ENCODE measurements around the gene ARG2.
A peak's percentile ranks its signal among the peaks of the same experiment; 100 is the strongest.

ARG2 gene

DNA sequence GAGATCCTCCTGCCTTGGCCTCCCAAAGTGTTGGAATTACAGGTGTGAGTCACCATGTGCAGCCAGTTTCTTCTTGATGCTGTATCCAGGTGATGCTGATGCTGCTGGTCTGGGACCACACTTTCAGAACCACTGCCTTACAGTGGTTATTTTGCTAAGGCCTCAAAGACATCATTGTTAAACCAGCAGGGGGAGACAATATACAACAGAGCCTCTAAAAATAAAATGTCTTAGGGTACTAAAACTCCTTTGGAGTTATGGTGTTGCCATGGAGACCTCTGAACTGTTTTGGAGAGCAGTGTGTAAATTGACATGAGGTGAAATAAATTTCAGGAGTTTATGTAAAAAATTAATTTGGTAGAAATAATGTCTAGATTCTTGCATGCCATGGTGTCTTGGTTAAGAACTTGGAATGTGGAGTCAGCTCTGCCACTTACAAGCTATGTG lies 1.1 kb upstream of the ARG2 start:
- TF ChIP-seq, protein P1, sequence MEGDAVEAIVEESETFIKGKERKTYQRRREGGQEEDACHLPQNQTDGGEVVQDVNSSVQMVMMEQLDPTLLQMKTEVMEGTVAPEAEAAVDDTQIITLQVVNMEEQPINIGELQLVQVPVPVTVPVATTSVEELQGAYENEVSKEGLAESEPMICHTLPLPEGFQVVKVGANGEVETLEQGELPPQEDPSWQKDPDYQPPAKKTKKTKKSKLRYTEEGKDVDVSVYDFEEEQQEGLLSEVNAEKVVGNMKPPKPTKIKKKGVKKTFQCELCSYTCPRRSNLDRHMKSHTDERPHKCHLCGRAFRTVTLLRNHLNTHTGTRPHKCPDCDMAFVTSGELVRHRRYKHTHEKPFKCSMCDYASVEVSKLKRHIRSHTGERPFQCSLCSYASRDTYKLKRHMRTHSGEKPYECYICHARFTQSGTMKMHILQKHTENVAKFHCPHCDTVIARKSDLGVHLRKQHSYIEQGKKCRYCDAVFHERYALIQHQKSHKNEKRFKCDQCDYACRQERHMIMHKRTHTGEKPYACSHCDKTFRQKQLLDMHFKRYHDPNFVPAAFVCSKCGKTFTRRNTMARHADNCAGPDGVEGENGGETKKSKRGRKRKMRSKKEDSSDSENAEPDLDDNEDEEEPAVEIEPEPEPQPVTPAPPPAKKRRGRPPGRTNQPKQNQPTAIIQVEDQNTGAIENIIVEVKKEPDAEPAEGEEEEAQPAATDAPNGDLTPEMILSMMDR (IDR thresholded peaks at IDR 0.05), result peak; percentile 73

DNA sequence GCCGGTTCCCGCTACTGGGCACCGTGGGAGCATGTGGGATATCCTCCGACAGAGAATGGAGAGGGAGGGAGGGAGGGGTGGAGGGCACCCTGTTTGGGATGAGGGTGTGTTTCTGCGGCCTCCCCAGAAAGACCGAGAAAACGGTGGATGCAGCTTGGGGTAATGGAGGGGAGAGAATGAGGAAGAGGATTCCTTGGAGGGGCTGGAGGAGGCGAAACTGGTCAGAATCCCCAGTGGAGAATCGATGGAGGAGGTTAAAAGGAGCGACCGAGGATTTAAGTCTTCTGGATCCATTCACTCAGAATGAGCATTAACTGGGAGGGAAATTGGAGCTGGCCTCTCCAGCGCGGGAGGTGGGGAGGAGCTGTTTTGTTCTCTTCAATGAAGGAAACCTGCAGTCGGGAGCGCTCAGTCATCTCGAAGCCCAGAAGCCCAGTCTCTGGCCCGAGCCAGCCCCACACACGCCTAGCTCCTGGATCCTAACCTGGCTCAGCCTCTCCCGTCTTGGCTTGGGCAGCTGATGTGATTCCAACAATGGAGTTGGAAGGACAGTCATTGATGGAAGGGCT lies 581 bp downstream of the ARG2 start:
- TF ChIP-seq, protein P1 (IDR thresholded peaks at IDR 0.05), result no peak

DNA sequence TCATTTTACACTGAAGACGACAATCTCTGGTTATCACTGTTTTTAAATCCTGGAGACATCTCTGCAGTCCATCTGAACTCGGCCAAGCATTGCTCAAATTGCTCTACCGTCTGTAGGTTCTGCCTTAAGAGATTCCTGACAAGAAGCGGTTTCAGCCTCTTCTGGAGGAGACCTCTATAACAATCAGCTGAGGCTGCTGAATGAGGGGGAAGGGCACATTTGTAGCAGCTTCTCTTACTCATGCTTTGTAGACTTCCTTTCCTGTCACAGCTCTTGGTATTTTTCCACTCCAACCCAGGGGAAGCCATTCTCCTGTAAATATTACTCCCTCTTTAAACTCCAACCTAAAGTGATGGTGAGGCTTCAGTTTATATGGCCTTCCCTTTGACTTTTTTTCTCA lies 3.0 kb downstream of the ARG2 start:
- TF ChIP-seq, protein P1 (IDR thresholded peaks at IDR 0.05), result no peak

DNA sequence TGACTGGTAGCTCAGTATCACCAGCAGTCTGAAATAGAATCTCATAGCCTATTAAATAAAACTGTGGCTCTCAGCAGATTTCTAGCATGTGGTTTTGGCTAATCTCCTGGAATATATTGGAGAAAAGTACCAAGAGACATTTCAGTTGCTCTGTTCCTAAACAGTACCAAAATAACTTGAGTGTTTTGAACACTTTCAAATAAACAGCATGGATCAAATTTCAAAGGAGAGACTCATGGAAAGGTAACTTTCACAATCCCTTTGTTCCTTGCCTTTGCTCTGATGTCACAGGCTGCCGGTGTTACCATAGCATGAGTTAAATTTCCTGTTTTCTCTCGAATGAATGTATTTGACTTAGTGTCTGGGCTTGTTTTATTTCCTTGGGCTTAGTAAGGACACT lies 3.4 kb downstream of the ARG2 start:
- TF ChIP-seq, protein P1 (IDR thresholded peaks at IDR 0.05), result no peak

DNA sequence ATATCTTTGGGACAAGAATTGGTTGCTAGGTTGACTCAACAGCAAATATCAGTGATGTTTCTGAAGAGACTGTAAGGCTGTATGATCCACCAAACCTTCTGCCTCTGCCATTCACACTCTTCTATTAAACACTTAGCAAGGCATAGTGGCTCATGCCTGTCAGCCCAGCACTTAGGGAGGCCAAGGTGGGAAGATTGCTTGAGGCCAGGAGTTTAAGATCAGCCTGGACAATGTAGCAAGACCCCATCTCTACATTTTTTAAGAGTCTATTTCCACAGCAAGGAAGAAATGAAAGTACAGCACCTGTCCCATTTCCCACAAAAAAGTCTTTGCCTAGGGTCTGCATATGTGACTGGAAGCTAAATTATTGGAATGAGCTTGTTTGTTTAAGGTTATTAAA lies 7.8 kb downstream of the ARG2 start:
- TF ChIP-seq, protein P1 (IDR thresholded peaks at IDR 0.05), result no peak

DNA sequence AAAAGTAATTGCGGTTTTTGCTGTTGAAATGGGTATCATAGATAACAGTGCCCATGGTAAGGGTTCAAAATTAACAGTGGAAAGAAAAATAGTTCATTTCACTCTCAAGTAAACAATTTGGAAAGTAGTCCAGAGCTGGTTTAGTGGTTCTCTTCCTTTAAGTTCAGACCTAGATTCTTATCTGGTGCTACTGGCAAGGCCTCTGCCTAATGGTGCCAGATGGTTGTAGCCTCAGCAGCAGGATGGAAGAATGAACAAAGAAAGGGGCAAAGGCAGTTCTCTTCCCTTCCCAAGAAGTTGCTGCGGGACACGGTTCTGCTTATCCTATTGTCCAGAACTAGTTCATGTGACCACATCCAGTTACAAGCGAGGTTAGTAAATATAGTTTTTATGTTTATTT lies 10.5 kb downstream of the ARG2 start:
- TF ChIP-seq, protein P1 (IDR thresholded peaks at IDR 0.05), result no peak

DNA sequence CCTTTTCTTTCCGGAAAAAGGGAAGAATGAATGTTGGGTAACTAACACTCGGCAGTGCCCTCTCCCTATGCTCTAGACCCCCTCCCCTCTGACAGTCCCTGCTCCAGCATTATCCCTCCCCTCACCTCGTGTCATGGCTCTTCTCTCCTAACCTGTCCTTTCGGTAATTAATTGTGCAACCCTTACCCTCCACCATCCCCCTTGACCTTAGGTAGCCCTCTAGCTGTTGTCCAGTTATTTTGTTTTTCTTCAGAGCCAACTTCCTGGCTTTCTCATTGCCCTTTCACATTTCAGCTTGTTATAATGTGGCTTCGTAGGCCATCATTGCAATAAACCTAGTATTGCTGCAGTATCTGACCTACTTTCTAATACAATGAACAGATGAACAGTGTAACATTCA lies 11.2 kb downstream of the ARG2 start:
- TF ChIP-seq, protein P1 (IDR thresholded peaks at IDR 0.05), result no peak

All from LNCAP (cell line).